ENCODE results near the gene MCC. TPM values are rescaled to one million over a fixed set of nuclear protein-coding genes. Genes with fewer than 3 reads are reported as not detected.

Gene MCC
- total RNA-seq, 5 donors from 2014 or later (not counting 1 experiment from before 2014, with no cell fraction given) = 2.6 to 8.3 (median 6.3) TPM

GRCh38 chr5:113105693-113106280, 382.5 kb downstream of the MCC start:
- ATAC-seq (replicated peaks in 1 of 4) (no peak), DNase-seq (no peak)
- H3K27me3 ChIP-seq (replicated peaks in 1 of 2; ENCODE audit: control insufficient read depth in 2 of 2, extremely low read depth in 1 of 2, insufficient read depth in 2 of 2, low read length in 1 of 2) = no peaks in the 10 kb centered on the region
- Mint-ChIP-seq H3K9me3 (no peaks in the 10 kb centered on the region), H3K36me3 (peaks cover 10% of the 10 kb centered on the region), H3K4me3 (no peak overlapping the region), H3K27me3 (no peaks in the 10 kb centered on the region), H3K4me1 (no peaks in the 10 kb centered on the region), H3K27ac (no peak overlapping the region)
- ChIA-PET POLR2A (no interaction called here), CTCF (no interaction called here)
- 96% methylated on average over 4 of the region's 5 CpGs for WGBS (ENCODE audit: insufficient coverage)
- no peaks in the 10 kb centered on the region for H3K4me1 ChIP-seq (ENCODE audit: control insufficient read depth in 1 of 2, extremely low read depth in 1 of 2, insufficient read depth in 2 of 2, low read length in 2 of 2)
- H3K36me3 ChIP-seq (ENCODE audit: control insufficient read depth in 2 of 2, extremely low read depth in 1 of 2, insufficient read depth in 1 of 2, low read length in 1 of 2) = no peaks in the 10 kb centered on the region
- H3K4me3 ChIP-seq (ENCODE audit: control insufficient read depth in 1 of 2, extremely low read depth in 1 of 2, low read length in 1 of 2) = no peak overlapping the region
- H3K9me3 ChIP-seq = no peaks in the 10 kb centered on the region
- H3K27ac ChIP-seq (ENCODE audit: low read length) = no peak overlapping the region

GRCh38 chr5:113103330-113103729, 384.9 kb downstream of the MCC start:
- Histone ChIP-seq H3K27me3 (replicated peaks in 1 of 2; ENCODE audit: control insufficient read depth in 2 of 2, extremely low read depth in 1 of 2, insufficient read depth in 2 of 2, low read length in 1 of 2) (no peaks in the 10 kb centered on the region), H3K36me3 (ENCODE audit: control insufficient read depth in 2 of 2, extremely low read depth in 1 of 2, insufficient read depth in 1 of 2, low read length in 1 of 2) (no peaks in the 10 kb centered on the region), H3K27ac (ENCODE audit: low read length) (no peak overlapping the region), H3K9me3 (no peaks in the 10 kb centered on the region), H3K4me1 (ENCODE audit: control insufficient read depth in 1 of 2, extremely low read depth in 1 of 2, insufficient read depth in 2 of 2, low read length in 2 of 2) (no peaks in the 10 kb centered on the region), H3K4me3 (ENCODE audit: control insufficient read depth in 1 of 2, extremely low read depth in 1 of 2, low read length in 1 of 2) (no peak overlapping the region)
- no peaks in the 10 kb centered on the region for H3K27me3 Mint-ChIP-seq
- ChIA-PET CTCF (no interaction called here), POLR2A (no interaction called here)
- no peaks in the 10 kb centered on the region for H3K4me1 Mint-ChIP-seq
- DNase-seq (no peak), ATAC-seq (replicated peaks in 1 of 4) (no peak)
- 94% methylated on average over 2 of the region's 3 CpGs for WGBS (ENCODE audit: insufficient coverage)
- peaks cover 10% of the 10 kb centered on the region for H3K36me3 Mint-ChIP-seq
- H3K4me3 Mint-ChIP-seq = no peak overlapping the region
- H3K27ac Mint-ChIP-seq = peak overlapping the region in 1 of 2 donors; percentile 37
- H3K9me3 Mint-ChIP-seq = no peaks in the 10 kb centered on the region

GRCh38 chr5:113102121-113102531, 386.1 kb downstream of the MCC start:
- POLR2A ChIA-PET = no interaction called here
- no peak for DNase-seq
- Histone ChIP-seq H3K9me3 (no peaks in the 10 kb centered on the region), H3K27ac (ENCODE audit: low read length) (no peak overlapping the region), H3K4me1 (ENCODE audit: control insufficient read depth in 1 of 2, extremely low read depth in 1 of 2, insufficient read depth in 2 of 2, low read length in 2 of 2) (no peaks in the 10 kb centered on the region), H3K4me3 (ENCODE audit: control insufficient read depth in 1 of 2, extremely low read depth in 1 of 2, low read length in 1 of 2) (no peak overlapping the region), H3K36me3 (ENCODE audit: control insufficient read depth in 2 of 2, extremely low read depth in 1 of 2, insufficient read depth in 1 of 2, low read length in 1 of 2) (no peaks in the 10 kb centered on the region), H3K27me3 (replicated peaks in 1 of 2; ENCODE audit: control insufficient read depth in 2 of 2, extremely low read depth in 1 of 2, insufficient read depth in 2 of 2, low read length in 1 of 2) (no peaks in the 10 kb centered on the region)
- CTCF ChIA-PET = no interaction called here
- Mint-ChIP-seq H3K4me1 (no peaks in the 10 kb centered on the region), H3K27ac (no peak overlapping the region), H3K4me3 (no peak overlapping the region), H3K9me3 (no peaks in the 10 kb centered on the region), H3K36me3 (peaks cover 10% of the 10 kb centered on the region), H3K27me3 (no peaks in the 10 kb centered on the region)
- whole genome bisulfite sequencing (ENCODE audit: insufficient coverage) = 86% methylated on average over 1 of the region's 1 CpG
- ATAC-seq (replicated peaks in 1 of 4) = no peak

- no CpG with 5 or more reads among the region's 2 CpGs for WGBS (ENCODE audit: insufficient coverage)
- Histone ChIP-seq H3K27ac (ENCODE audit: low read length) (no peak overlapping the region), H3K27me3 (replicated peaks in 1 of 2; ENCODE audit: control insufficient read depth in 2 of 2, extremely low read depth in 1 of 2, insufficient read depth in 2 of 2, low read length in 1 of 2) (no peaks in the 10 kb centered on the region), H3K4me3 (ENCODE audit: control insufficient read depth in 1 of 2, extremely low read depth in 1 of 2, low read length in 1 of 2) (no peak overlapping the region), H3K4me1 (ENCODE audit: control insufficient read depth in 1 of 2, extremely low read depth in 1 of 2, insufficient read depth in 2 of 2, low read length in 2 of 2) (no peaks in the 10 kb centered on the region), H3K9me3 (no peaks in the 10 kb centered on the region), H3K36me3 (ENCODE audit: control insufficient read depth in 2 of 2, extremely low read depth in 1 of 2, insufficient read depth in 1 of 2, low read length in 1 of 2) (no peaks in the 10 kb centered on the region)
- ChIA-PET POLR2A (interaction anchor here in 1 of 2 donors (0.7 kb wide), 1 partner anchor 112 kb away, joined by 3 read pairs; no protein-coding TSS in a partner anchor), CTCF (interaction anchor here in 1 of 2 donors (0.5 kb wide), 1 partner anchor 176 kb away, joined by 7 read pairs; no protein-coding TSS in a partner anchor)
- no peak overlapping the region for H3K27ac Mint-ChIP-seq
- ATAC-seq (replicated peaks in 1 of 4) (no peak), DNase-seq (no peak)
- no peaks in the 10 kb centered on the region for H3K4me1 Mint-ChIP-seq
- no peak overlapping the region for H3K4me3 Mint-ChIP-seq
- no peaks in the 10 kb centered on the region for H3K27me3 Mint-ChIP-seq
- peaks cover 10% of the 10 kb centered on the region for H3K36me3 Mint-ChIP-seq
- no peaks in the 10 kb centered on the region for H3K9me3 Mint-ChIP-seq
These were observed 387.3 kb downstream of the MCC start for GRCh38 chr5:113100981-113101380.

- ChIA-PET POLR2A (no interaction called here), CTCF (interaction anchor here in 1 of 2 donors (0.7 kb wide), 1 partner anchor 37 kb away, joined by 5 read pairs; no protein-coding TSS in a partner anchor)
These were observed 388.4 kb downstream of the MCC start for GRCh38 chr5:113099822-113100221.

GRCh38 chr5:113098378-113098777, 389.9 kb downstream of the MCC start:
- WGBS (ENCODE audit: insufficient coverage) = 33% methylated on average over 1 of the region's 3 CpGs
- Mint-ChIP-seq H3K36me3 (peaks cover 10% of the 10 kb centered on the region), H3K27ac (no peak overlapping the region)

More at GRCh38 chr5:113099822-113100221, 388.4 kb downstream of the MCC start:
- no peaks in the 10 kb centered on the region for H3K4me1 Mint-ChIP-seq
- DNase-seq (no peak), ATAC-seq (replicated peaks in 1 of 4) (no peak)
- H3K36me3 ChIP-seq (ENCODE audit: control insufficient read depth in 2 of 2, extremely low read depth in 1 of 2, insufficient read depth in 1 of 2, low read length in 1 of 2) = no peaks in the 10 kb centered on the region
- H3K27ac Mint-ChIP-seq = no peak overlapping the region
- 89% methylated on average over 2 of the region's 4 CpGs for WGBS (ENCODE audit: insufficient coverage)
- H3K4me1 ChIP-seq (ENCODE audit: control insufficient read depth in 1 of 2, extremely low read depth in 1 of 2, insufficient read depth in 2 of 2, low read length in 2 of 2) = no peaks in the 10 kb centered on the region
- H3K27me3 ChIP-seq (replicated peaks in 1 of 2; ENCODE audit: control insufficient read depth in 2 of 2, extremely low read depth in 1 of 2, insufficient read depth in 2 of 2, low read length in 1 of 2) = no peaks in the 10 kb centered on the region
- no peaks in the 10 kb centered on the region for H3K9me3 Mint-ChIP-seq
- H3K4me3 ChIP-seq (ENCODE audit: control insufficient read depth in 1 of 2, extremely low read depth in 1 of 2, low read length in 1 of 2) = no peak overlapping the region
- peaks cover 10% of the 10 kb centered on the region for H3K36me3 Mint-ChIP-seq
- no peak overlapping the region for H3K4me3 Mint-ChIP-seq
- no peaks in the 10 kb centered on the region for H3K9me3 ChIP-seq
- H3K27me3 Mint-ChIP-seq = no peaks in the 10 kb centered on the region
- H3K27ac ChIP-seq (ENCODE audit: low read length) = no peak overlapping the region

More at GRCh38 chr5:113098378-113098777, 389.9 kb downstream of the MCC start:
- no peaks in the 10 kb centered on the region for H3K4me1 ChIP-seq (ENCODE audit: control insufficient read depth in 1 of 2, extremely low read depth in 1 of 2, insufficient read depth in 2 of 2, low read length in 2 of 2)
- ChIA-PET CTCF (no interaction called here), POLR2A (no interaction called here)
- H3K4me1 Mint-ChIP-seq = no peaks in the 10 kb centered on the region
- H3K36me3 ChIP-seq (ENCODE audit: control insufficient read depth in 2 of 2, extremely low read depth in 1 of 2, insufficient read depth in 1 of 2, low read length in 1 of 2) = no peaks in the 10 kb centered on the region
- no peaks in the 10 kb centered on the region for H3K27me3 Mint-ChIP-seq
- H3K27me3 ChIP-seq (replicated peaks in 1 of 2; ENCODE audit: control insufficient read depth in 2 of 2, extremely low read depth in 1 of 2, insufficient read depth in 2 of 2, low read length in 1 of 2) = no peaks in the 10 kb centered on the region
- no peaks in the 10 kb centered on the region for H3K9me3 ChIP-seq
- DNase-seq (no peak), ATAC-seq (replicated peaks in 1 of 4) (no peak)
- no peak overlapping the region for H3K4me3 Mint-ChIP-seq
- no peak overlapping the region for H3K4me3 ChIP-seq (ENCODE audit: control insufficient read depth in 1 of 2, extremely low read depth in 1 of 2, low read length in 1 of 2)
- H3K9me3 Mint-ChIP-seq = no peaks in the 10 kb centered on the region
- H3K27ac ChIP-seq (ENCODE audit: low read length) = no peak overlapping the region
